HG02970 (cell line): ENCODE results near the gene SYNPO2.

Experiments used
- ATAC-seq: cut with Tn5 transposase; IDR thresholded peaks from one replicate; pipeline ENCODE4 v1.9.1; 2021; ENCODE audit warnings: mild to moderate bottlenecking, moderate library complexity, moderate number of reproducible peaks; ENCODE audit not compliant: unreplicated experiment, low FRiP score

SYNPO2 gene

GRCh38 chr4:119097282-119097900 lies 208.7 kb downstream of the SYNPO2 start:
- no peak for ATAC-seq

DNA sequence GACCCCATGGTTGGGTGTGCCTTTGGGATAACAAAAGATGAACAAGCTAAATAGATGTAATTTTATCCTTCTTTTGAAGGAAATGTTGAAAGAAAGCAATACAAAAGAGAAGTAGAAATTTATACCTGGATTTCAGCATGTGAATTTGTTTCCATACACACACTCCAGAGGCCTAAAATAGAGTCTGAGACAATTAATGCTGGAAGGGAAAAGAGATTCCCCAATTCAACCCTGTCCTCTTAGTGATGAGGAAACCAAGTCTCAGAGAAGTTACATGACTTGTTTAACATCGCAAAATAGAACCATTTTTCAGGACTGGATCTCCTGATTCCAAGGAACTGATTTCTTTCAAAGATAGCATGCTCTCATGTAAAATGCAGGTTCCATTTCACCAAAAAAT lies 209.7 kb downstream of the SYNPO2 start:
- no peak for ATAC-seq

DNA sequence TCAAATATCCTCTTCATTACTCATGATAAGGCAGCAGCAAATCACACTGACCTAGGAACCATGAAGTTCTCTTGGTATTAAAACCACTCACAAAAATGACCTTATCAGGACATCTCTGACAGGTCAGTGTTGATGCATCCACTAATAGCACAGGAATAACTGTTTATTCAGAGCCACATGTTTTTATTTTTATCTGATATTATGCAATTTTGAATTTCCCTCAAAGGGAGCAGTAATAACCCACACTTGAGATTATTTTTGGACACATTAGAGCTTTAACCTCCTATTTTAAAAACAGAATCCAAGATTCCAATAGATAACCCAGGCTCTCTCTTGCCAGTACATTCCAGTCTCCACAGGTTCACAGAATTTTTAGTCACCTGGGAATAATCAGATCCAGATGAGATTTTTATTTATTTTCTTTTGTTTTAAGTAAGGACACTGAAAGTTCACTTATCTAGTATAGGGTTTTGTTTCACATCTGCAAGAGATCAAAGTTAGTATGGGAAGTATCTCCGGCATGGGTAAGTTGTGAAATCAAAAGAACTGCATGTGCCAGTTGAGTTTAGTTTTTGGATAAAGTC lies 210.7 kb downstream of the SYNPO2 start:
- ATAC-seq, result no peak

GRCh38 chr4:119100655-119101054 lies 212.0 kb downstream of the SYNPO2 start:
- no peak for ATAC-seq

- no peak for ATAC-seq
These were observed 214.6 kb downstream of the SYNPO2 start for GRCh38 chr4:119103263-119103662.

DNA sequence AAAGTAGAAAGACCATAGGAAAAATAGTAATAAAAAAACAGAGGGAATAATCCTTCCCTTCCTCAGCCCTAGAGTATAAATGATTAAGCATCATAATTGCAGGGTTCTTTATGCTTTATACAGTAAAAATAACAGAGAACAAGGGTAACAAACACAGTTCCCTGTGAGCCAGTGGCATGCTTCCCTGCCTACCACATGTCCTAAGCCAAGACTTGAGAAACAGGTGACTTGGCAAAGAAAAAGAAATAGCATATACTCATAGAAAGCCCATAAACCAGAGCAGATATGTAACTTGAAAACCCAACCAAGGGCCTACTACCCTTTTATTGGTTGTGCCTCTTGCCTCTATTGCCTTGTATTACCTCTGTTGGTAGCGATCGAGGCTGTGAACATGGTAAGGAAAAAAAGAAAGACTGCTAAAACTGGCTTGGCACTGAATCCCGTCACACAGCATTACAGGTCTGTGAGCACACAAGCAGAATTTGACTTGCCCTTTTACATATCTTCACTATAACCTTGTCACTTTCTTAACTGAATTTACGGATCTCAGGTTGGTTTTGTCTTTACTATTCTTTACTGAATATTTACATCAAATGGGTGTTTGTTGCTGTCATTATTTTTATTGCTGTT lies 216.1 kb downstream of the SYNPO2 start:
- no peak for ATAC-seq

GRCh38 chr4:119105605-119106004 lies 217.0 kb downstream of the SYNPO2 start:
- ATAC-seq, result no peak

DNA sequence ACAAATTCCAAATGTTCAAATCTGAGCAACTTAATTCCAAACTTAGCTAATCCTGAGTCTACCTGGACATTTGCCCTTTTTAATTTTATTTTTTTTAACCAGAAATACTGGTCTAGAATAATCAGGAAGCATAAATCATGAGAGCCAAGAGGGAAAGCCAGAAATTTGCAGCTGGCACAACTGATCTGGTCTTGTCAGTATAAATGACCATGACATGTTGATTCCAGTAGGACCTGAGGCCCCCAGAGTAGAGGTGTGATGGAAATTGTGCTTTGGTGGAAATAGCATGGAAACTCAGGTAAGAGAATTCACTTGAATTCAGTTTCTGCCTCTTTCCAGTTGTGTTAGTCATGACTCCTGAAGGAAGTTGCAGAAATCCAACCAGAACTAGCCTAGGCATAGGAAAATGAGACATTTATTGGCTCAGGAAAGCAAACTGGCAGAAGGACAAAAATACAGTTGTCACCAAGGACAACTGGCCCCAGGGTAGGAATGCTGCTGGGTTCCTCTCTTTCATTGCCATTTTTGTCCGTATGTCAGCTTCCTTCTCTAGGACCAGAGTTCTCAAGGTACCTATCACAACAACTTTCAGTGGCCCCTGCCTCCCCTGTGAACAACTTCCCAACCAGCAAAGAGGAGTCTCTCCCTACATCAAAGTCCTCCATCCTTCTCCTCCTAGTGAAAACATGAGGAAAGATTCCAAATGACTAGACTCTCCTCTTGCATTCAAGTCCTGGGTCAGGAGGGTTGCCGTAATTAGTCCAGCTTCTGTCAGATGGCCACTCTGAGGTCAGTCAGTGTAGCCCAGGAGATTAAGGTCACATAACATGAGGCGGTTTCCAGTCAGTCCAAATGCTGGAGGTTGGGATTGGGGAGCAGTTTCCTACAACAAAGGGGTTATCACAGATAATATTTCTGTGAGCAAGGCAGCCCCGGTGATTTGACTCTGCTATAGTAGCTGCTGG lies 217.7 kb downstream of the SYNPO2 start:
- ATAC-seq, result no peak

- ATAC-seq, result no peak
These were observed 221.5 kb downstream of the SYNPO2 start for GRCh38 chr4:119110121-119110520.
